ACHN (cell line): Measurements from ENCODE around the gene WWC1.

ENCODE experiments used
- DNase-seq: peaks from one replicate; pipeline ENCODE4 v3.0.0-alpha.2; 2015
- in situ Hi-C: cut with HindIII; loops from 2 replicates; pipeline ENCODE4 v1.10.0; 2017; ENCODE audit warnings: low sequenced_read_pairs, low pct_ligation_motif_present, low pct_unique_long_range_greater_than_20kb

Gene WWC1

GRCh38 chr5:168482361-168482760 lies 190.9 kb downstream of the WWC1 start:
- no peak for DNase-seq
- in situ Hi-C loops = no loop called here

GRCh38 chr5:168486136-168486879 lies 194.9 kb downstream of the WWC1 start, which contains the start of gene RARS1:
RARS1 (plus strand) TSS chr5:168486471; CDS start chr5:168486499, 28 bp downstream.
- peak; percentile 92 for DNase-seq
- in situ Hi-C loops = no loop called here

- DNase-seq = no peak
- in situ Hi-C loops = no loop called here
These were observed 197.6 kb downstream of the WWC1 start for GRCh38 chr5:168489059-168489458.

GRCh38 chr5:168494057-168494555 lies 202.7 kb downstream of the WWC1 start:
- in situ Hi-C loops = no loop called here
- no peak for DNase-seq

- in situ Hi-C loops = no loop called here
- no peak for DNase-seq
These were observed 211.3 kb downstream of the WWC1 start for GRCh38 chr5:168502563-168503237.

- DNase-seq = peak; percentile 7
- in situ Hi-C loops = no loop called here
These were observed 222.5 kb downstream of the WWC1 start for GRCh38 chr5:168513861-168514428.
